Measurements from ENCODE around the gene ZNF680. TPM values are rescaled to one million over a fixed set of nuclear protein-coding genes. Genes with fewer than 3 reads are reported as not detected.
"Not testable (repeated sequence)": the region's sequence is repeated elsewhere in the genome, so short reads cannot be mapped to it uniquely, and the experiment has no call there.

ZNF680 gene
- total RNA-seq, 2 donors from 2014 or later: 17.6 to 48.2 TPM

GRCh38 chr7:64569372-64570283, 6.8 kb upstream of the ZNF680 start:
- 2% methylated on average over 55 of the region's 74 CpGs for WGBS
- TF ChIP-seq CTCF (IDR thresholded peaks at IDR 0.05): peak in 1 of 4 experiments; percentile 24
- H3K27ac ChIP-seq; intact Hi-C loops (cut with DNase I); H3K27me3 ChIP-seq (replicated peaks; ENCODE audit: insufficient read depth); DNase-seq (ENCODE audit: low spot score); H3K36me3 ChIP-seq; H3K4me1 ChIP-seq (replicated peaks); H3K9me3 ChIP-seq: not testable (repeated sequence)
- H3K4me3 ChIP-seq: peak overlapping the region; percentile 32 to 41

GRCh38 chr7:64562256-64562625, 630 bp downstream of the ZNF680 start:
- no peak for DNase-seq (ENCODE audit: low spot score)
- intact Hi-C loops (cut with DNase I): no loop called here
- no peaks in the 10 kb centered on the region for H3K4me1 ChIP-seq (replicated peaks)
- H3K27ac ChIP-seq: peak overlapping the region; percentile 84 to 88
- TF ChIP-seq CTCF (IDR thresholded peaks at IDR 0.05) (no peak), POLR2A (IDR thresholded peaks at IDR 0.05) (no peak), POLR2AphosphoS5 (IDR thresholded peaks at IDR 0.05) (no peak)
- peak overlapping the region; percentile 65 to 67 for H3K4me3 ChIP-seq
- H3K36me3 ChIP-seq: no peaks in the 10 kb centered on the region
- no peaks in the 10 kb centered on the region for H3K9me3 ChIP-seq
- H3K27me3 ChIP-seq (replicated peaks; ENCODE audit: insufficient read depth): no peaks in the 10 kb centered on the region
- WGBS: 15% methylated on average over 4 of the region's 4 CpGs

- no peak overlapping the region for H3K4me3 ChIP-seq
- H3K36me3 ChIP-seq: no peaks in the 10 kb centered on the region
- H3K9me3 ChIP-seq: no peaks in the 10 kb centered on the region
- H3K27me3 ChIP-seq (replicated peaks; ENCODE audit: insufficient read depth): no peaks in the 10 kb centered on the region
- peak overlapping the region; percentile 35 to 67 for H3K27ac ChIP-seq
- 23% methylated on average over 5 of the region's 5 CpGs for WGBS
- DNase-seq (ENCODE audit: low spot score): peak; percentile 46
- TF ChIP-seq POLR2AphosphoS5 (IDR thresholded peaks at IDR 0.05): no peak
- TF ChIP-seq CTCF (IDR thresholded peaks at IDR 0.05): no peak
- intact Hi-C loops (cut with DNase I): loop anchor here (5.0 kb wide), 1 partner anchor 247 kb away; the partner anchor contains the start of gene ZNF736
- H3K4me1 ChIP-seq (replicated peaks): no peaks in the 10 kb centered on the region
These were observed 3.7 kb downstream of the ZNF680 start for GRCh38 chr7:64559206-64559605.

GRCh38 chr7:64558781-64559180, 4.1 kb downstream of the ZNF680 start:
- no peak for TF ChIP-seq POLR2A (IDR thresholded peaks at IDR 0.05)
- no peak for TF ChIP-seq CTCF (IDR thresholded peaks at IDR 0.05)
- no peak for TF ChIP-seq POLR2AphosphoS5 (IDR thresholded peaks at IDR 0.05)
- Histone ChIP-seq H3K27me3 (replicated peaks; ENCODE audit: insufficient read depth) (no peaks in the 10 kb centered on the region), H3K9me3 (no peaks in the 10 kb centered on the region), H3K4me1 (replicated peaks) (no peaks in the 10 kb centered on the region), H3K27ac (peak overlapping the region; percentile 35 to 67), H3K36me3 (no peaks in the 10 kb centered on the region), H3K4me3 (no peak overlapping the region)
- 41% methylated on average over 4 of the region's 4 CpGs for WGBS
- intact Hi-C loops (cut with DNase I): loop anchor here (5.0 kb wide), 1 partner anchor 246 kb away; the partner anchor contains the start of gene ZNF736
- no peak for DNase-seq (ENCODE audit: low spot score)

- WGBS: 92% methylated on average over 1 of the region's 1 CpG
- peak overlapping the region; percentile 35 to 67 for H3K27ac ChIP-seq
- no peak for DNase-seq (ENCODE audit: low spot score)
- TF ChIP-seq CTCF (IDR thresholded peaks at IDR 0.05) (no peak), POLR2AphosphoS5 (IDR thresholded peaks at IDR 0.05) (no peak), POLR2A (IDR thresholded peaks at IDR 0.05) (no peak)
- H3K27me3 ChIP-seq (replicated peaks; ENCODE audit: insufficient read depth): no peaks in the 10 kb centered on the region
- no peaks in the 10 kb centered on the region for H3K36me3 ChIP-seq
- no peak overlapping the region for H3K4me3 ChIP-seq
- intact Hi-C loops (cut with DNase I): loop anchor here (5.0 kb wide), 1 partner anchor 246 kb away; the partner anchor contains the start of gene ZNF736
- no peaks in the 10 kb centered on the region for H3K9me3 ChIP-seq
- no peaks in the 10 kb centered on the region for H3K4me1 ChIP-seq (replicated peaks)
These were observed 4.6 kb downstream of the ZNF680 start for GRCh38 chr7:64558323-64558705.
